HG02938 (cell line): Measurements from ENCODE around the gene C10orf90.

ENCODE experiments used
- ATAC-seq: cut with Tn5 transposase; IDR thresholded peaks from one replicate; pipeline ENCODE4 v1.9.1; 2021; ENCODE audit warnings: mild to moderate bottlenecking, moderate library complexity; ENCODE audit not compliant: unreplicated experiment

C10orf90 gene

GRCh38 chr10:126638542-126638941, 32.0 kb downstream of the C10orf90 start:
- no peak for ATAC-seq

DNA sequence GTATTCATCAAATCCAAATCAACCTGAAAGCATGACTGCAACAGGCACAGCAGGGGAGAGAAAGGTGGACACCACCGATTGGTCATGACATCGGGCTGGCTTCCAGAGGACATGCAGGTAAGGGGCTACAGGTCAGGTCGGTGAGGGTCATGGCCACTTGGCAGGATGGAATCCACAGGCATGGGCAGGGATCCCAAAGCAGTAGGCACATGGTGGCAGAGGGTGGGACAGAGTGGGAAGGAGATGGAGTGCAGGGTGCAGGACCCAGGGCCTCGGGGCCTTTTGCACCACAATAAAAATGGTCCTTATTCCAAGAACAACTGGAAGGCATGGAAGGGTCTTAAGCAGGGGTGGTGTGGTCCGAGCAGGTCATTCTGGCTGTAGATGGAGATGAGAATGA, 33.0 kb downstream of the C10orf90 start:
- no peak for ATAC-seq

GRCh38 chr10:126634911-126635310, 35.6 kb downstream of the C10orf90 start:
- no peak for ATAC-seq

DNA sequence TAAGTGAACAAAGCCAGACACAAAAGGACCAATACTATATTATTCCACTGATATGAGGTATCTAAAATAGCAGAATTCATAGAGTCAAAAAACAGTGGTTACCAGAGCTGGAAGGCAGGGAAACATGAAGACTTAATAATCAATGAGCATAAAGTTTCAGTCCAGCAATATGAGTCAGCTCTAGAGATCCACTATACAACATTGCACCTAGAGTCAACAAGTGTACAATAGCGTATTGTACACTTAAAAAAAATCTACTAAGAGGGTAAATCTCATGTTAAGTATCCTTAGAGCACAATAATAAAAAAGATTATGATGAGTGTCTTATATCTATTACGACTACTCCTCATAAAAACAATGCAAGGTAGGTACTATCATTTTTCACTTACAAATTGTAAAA, 36.1 kb downstream of the C10orf90 start:
- ATAC-seq = no peak

DNA sequence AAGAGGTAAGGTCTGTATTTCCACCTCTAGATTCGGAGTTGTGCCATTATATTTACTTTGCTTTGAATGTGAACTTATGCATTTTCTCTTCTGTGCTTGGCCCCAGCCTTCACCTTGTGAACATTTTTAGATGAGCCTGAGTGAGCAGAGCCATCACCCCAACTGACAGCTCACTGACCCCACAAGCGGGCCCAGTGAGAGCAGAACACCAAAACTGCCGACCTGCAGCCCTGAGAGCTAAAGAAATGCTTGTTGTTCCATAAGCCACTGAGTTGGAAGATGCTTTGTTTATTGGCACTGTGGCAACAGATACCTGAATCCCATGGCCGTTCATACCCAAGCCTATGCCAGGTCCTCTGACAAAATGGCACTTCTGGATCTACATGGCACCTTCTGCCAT, 37.8 kb downstream of the C10orf90 start:
- ATAC-seq = no peak

DNA sequence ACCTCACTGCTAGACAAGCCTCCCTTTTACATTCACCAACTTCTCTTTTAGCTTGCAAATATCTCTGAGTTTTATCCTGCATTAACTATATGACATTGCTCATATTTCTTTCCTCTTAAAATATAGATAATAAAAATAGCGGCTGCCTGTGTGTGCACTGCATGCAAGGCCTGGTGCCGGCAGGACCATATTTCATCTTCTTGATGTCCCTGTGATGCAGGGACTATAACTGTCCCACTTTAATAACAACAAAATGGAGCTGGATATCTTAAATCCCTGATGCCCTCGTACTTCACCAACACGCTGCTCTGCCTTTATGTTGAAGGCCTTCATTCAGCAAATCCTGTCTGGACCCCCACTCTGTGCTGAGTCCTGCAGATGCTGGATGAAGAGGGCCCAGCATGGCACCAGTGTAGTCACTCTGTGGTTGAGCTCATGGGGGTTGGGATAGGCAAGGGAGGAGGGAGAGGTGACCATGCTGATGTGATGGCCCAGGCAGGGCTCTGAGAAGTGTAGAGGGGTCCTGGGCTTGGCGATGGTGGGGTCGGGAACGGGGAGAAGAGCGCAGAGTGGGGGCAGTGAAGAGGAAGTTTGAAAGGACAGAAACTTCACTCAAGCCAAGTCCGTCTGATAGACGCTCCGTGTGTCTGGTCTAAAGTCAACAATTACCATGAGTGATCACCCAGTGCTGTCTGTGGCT, 40.4 kb downstream of the C10orf90 start:
- ATAC-seq = no peak

GRCh38 chr10:126628746-126629145, 41.7 kb downstream of the C10orf90 start:
- no peak for ATAC-seq

- no peak for ATAC-seq
Measured at GRCh38 chr10:126621846-126622245, 48.6 kb downstream of the C10orf90 start.

- no peak for ATAC-seq
Measured at GRCh38 chr10:126618466-126618865, 52.0 kb downstream of the C10orf90 start.

GRCh38 chr10:126617733-126618132, 52.8 kb downstream of the C10orf90 start:
- ATAC-seq = no peak

DNA sequence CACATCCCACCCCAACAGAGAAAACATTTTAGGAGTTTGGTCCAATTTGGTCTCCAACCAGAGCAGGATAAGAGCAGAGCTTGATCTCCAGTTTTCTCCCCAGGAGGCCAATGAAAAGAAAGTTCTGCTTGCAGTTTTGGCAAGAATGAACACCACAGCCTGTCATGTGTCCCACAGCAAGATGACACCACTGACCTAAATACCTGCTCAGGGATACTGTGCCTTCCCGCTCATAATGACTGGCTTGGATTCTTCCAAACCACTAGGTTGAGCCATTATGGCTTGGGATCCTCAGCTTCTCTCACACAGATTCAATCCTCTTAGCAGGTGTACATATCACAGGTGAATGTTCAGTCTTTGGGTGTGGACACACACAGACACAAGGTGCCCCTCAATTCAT, 53.3 kb downstream of the C10orf90 start:
- no peak for ATAC-seq

DNA sequence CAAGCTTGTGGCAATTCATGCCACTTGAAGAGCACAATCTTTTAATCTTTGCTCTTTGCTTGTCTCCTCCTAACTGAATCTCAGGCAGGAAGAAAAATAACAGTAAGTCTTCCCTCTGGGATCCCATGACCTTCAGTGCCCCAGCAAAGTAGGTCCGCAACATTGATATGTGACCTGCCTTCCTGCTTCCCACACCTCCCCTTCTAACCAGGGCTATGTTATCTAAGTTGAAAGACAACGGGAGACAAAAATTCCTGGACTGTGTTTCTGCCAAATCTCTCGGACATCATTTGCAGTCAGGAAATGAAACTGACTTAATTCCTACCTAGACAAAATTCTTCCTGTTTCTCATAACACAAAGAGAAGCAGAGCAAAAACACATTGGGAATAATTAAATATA, 53.8 kb downstream of the C10orf90 start:
- ATAC-seq = no peak

DNA sequence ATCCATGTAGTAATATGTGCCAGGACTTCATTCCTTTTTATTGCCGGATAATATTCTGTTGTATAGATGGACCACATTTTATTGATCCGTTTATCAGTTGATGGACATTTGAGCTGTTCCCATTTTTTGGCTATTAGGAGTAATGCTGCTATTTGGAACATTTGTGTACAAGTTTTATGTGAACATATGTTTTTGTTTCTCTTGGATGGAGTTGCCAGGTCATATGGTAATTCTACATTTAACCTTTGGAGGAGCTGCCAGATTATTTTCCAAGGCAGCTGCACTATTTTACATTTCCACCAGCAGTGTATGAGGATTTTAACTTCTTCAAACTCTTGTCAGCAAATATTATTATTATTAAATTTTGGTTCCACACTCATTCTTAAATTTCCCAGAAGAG, 59.2 kb downstream of the C10orf90 start:
- no peak for ATAC-seq

DNA sequence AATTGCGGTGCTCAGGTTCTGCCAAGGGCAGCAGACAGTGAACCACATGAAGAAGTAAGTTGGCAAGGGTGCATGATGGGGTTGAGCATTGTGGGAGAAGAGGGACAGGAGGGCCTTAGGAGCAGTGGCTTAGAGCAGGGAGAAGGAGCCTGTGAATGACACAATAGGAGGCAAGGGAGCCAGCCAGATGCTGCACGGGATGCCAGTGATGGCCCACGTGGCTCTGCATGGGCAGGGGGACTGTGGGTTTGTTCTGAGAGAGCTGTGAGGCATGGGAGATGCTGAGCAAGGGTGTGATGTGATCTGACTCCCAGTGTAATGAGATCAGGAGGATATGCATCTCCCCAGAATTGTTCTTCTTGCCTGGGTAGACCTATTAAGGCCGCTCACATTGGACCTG, 60.9 kb downstream of the C10orf90 start:
- ATAC-seq = no peak

DNA sequence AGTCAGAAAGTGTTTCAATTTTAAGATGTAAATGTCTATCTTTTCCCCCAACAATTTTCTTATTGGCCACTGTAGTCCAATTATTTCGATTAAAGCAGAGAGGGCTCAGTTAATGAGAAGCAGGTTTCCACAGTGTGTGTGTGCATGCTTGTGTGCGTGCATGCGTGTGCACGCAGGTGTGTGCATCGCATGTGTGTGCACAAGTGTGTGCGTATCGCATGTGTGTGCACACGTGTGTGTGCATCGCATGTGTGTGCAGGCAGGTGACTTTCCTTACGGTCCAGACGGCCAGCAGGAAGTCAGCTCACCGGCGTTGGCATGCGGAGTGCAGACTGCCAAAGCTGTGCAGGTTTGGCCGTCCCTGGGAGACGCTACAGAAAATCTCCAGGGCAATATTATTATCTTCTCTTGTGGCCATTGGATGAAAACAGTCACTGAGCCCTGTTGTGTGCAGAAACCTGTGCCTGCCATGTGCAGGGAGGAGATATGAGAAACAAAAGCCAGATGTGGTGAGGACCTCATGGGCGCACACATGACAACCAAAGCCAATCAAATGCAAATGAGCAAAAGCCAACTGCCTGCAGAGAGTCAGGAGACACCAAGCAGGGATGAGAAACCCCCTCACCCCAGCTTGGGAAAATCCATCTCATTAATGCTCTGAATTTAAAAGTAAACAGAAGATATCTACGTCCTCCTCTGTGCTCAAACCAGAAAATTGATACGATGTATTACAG, 70.4 kb downstream of the C10orf90 start:
- ATAC-seq = no peak

DNA sequence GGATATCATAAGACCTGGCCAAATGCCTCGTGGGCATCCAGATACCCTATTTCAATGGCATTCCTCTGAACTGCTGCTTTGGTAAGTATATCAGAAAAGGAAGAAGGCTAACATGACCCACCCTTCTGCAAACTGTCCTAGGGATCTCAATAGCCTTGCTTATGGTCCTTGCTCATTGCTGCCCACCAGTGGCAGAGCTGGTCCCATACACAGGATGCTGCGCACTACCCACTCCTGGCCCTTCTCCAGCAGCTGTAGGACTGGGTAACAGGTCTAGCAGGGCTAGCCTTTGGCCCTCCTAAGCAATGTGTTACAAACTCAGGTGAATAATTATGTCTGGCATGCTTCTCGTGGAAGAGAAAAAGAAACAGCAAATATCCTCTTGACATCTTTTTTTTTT, 72.5 kb downstream of the C10orf90 start:
- no peak for ATAC-seq

GRCh38 chr10:126597211-126597610, 73.3 kb downstream of the C10orf90 start:
- no peak for ATAC-seq

- no peak for ATAC-seq
Measured at GRCh38 chr10:126596472-126597016, 73.9 kb downstream of the C10orf90 start.

GRCh38 chr10:126595160-126595559, 75.3 kb downstream of the C10orf90 start:
- no peak for ATAC-seq

- ATAC-seq = no peak
Measured at GRCh38 chr10:126593968-126594701, 76.4 kb downstream of the C10orf90 start.

DNA sequence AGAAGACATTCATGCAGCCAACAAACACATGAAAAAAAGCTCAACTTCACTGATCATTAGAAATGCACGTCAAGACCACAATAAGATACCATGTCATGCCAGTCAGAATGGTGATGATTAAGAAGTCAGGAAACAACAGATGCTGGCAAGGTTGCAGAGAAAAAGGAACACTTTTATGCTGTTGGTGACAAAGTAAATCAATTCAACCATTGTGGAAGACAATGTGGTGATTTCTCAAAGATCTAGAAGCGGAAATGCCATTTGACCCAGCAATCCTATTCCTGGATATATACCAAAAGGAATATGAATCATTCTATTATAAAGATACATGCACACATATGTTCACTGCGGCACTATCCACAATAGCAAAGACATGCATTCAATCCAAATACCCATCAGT, 77.6 kb downstream of the C10orf90 start:
- ATAC-seq = no peak

DNA sequence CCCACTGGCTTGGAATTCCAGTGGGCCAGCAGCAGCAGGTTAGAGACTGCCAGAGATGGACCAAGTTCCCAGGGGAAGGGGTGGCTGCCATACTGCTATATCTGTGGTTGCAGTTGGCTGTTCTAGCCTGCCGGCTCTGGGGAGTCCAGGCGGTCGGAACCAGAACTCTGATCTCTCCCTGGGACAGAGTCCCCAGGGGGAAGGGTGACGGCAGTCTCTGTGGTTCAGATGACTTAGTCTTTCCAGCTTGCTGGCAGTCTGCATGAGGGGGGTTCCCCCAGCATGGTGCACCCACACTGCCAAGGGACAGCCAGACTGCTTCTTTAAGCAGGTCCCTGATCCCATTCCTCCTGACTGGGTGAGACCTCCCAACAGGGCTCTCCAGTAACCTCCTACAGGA, 82.5 kb downstream of the C10orf90 start:
- no peak for ATAC-seq
